ENCODE measurements around the gene SH3PXD2B. TPM values are rescaled to one million over a fixed set of nuclear protein-coding genes. Genes with fewer than 3 reads are reported as not detected.

Gene SH3PXD2B
- total RNA-seq, 4 donors from 2014 or later: 27.8 to 52.6 (median 44.4) TPM

DNA sequence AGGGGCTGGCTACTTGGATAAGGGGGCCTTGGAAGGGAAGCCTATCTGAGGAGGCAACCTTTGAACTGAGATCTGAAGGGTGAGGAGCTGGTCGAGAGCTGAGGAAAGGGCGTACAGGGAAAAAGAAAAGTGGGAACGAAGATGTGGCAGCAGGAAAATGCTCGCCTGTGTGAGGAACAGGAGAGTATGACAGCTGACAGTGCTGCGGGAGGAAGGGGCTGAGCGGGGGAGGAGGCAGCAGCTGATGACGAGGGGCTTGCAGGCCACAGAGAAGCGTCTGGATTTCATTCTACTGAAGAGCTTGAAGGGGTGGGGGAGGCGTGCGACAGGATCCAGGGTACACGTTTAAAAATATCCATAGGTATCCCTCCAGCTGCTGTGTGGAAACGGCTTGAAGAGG, 28.9 kb downstream of the SH3PXD2B start:
- H3K4me1 ChIP-seq: peaks cover 6 to 99% (median 77%) of the 10 kb centered on the region in 4 donors
- H3K4me3 ChIP-seq: no peak overlapping the region
- H3K27me3 ChIP-seq: no peaks in the 10 kb centered on the region
- DNase-seq (ENCODE audit: low spot score in 2 of 2): no peak
- H3K9me3 ChIP-seq: no peaks in the 10 kb centered on the region
- peak overlapping the region; percentile 47 to 97 (median 76) for H3K27ac ChIP-seq
- TF ChIP-seq, protein P1, sequence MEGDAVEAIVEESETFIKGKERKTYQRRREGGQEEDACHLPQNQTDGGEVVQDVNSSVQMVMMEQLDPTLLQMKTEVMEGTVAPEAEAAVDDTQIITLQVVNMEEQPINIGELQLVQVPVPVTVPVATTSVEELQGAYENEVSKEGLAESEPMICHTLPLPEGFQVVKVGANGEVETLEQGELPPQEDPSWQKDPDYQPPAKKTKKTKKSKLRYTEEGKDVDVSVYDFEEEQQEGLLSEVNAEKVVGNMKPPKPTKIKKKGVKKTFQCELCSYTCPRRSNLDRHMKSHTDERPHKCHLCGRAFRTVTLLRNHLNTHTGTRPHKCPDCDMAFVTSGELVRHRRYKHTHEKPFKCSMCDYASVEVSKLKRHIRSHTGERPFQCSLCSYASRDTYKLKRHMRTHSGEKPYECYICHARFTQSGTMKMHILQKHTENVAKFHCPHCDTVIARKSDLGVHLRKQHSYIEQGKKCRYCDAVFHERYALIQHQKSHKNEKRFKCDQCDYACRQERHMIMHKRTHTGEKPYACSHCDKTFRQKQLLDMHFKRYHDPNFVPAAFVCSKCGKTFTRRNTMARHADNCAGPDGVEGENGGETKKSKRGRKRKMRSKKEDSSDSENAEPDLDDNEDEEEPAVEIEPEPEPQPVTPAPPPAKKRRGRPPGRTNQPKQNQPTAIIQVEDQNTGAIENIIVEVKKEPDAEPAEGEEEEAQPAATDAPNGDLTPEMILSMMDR (IDR thresholded peaks at IDR 0.05): no peak
- TF ChIP-seq EP300 (IDR thresholded peaks at IDR 0.05) (no peak), POLR2A (IDR thresholded peaks at IDR 0.05) (no peak)
- WGBS, 2 donors: 60 to 66% methylated on average over 12 of the region's 12 CpGs
- H3K36me3 ChIP-seq: peaks cover 0 to 15% (median 0%) of the 10 kb centered on the region in 3 donors

DNA sequence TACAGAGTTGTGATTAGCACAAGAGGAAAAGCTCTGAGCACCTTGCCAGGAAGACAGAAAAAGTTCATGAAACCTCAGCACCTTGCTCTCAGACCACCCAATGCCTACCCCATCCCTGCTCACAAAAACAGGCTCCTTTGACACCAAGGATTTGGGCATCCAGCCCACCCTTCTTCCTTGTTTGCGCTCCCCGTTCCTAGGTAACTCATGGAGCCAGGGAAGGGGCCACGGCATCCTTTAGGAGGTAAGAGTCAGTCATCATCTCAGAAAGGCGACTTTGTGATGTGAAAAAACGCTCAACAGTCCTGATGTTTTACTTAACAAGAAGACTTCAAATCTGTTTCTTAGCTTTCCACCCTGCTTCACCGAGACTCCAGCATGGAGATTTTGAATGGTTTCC, 29.5 kb downstream of the SH3PXD2B start:
- no peak for TF ChIP-seq POLR2A (IDR thresholded peaks at IDR 0.05)
- TF ChIP-seq EP300 (IDR thresholded peaks at IDR 0.05): no peak
- TF ChIP-seq, protein P1 (IDR thresholded peaks at IDR 0.05): no peak
- 80 to 82% methylated on average over 6 of the region's 6 CpGs for WGBS, 2 donors
- Histone ChIP-seq H3K27ac (peak overlapping the region; percentile 47 to 97 (median 76)), H3K4me1 (peaks cover 8 to 99% (median 75%) of the 10 kb centered on the region in 4 donors), H3K4me3 (no peak overlapping the region), H3K9me3 (no peaks in the 10 kb centered on the region), H3K27me3 (no peaks in the 10 kb centered on the region), H3K36me3 (peaks cover 0 to 15% (median 0%) of the 10 kb centered on the region in 3 donors)
- DNase-seq (ENCODE audit: low spot score in 2 of 2): no peak

DNA sequence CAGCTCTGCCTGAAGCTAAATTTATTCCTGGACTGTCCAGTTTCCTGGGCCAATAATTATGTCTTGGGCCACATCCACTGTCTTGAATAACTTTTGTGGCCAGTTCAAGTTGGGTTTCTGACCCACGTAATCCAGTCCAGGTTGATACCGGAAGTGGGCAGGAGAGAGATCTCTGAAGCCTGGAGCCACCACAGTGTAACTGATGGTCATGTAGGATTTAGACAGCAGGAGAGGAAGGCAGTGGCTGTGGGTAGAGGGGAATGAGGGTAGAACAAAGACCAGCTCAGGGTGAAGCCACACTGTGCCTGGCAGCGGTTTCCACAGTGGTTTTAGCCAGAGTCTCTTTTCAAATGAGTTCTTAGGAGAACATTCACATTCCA, 30.2 kb downstream of the SH3PXD2B start:
- peak overlapping the region; percentile 47 to 97 (median 76) for H3K27ac ChIP-seq
- DNase-seq (ENCODE audit: low spot score in 2 of 2): no peak
- H3K9me3 ChIP-seq: no peaks in the 10 kb centered on the region
- 84 to 88% methylated on average over 3 of the region's 3 CpGs for WGBS, 2 donors
- H3K4me1 ChIP-seq: peaks cover 14 to 99% (median 77%) of the 10 kb centered on the region in 4 donors
- H3K4me3 ChIP-seq: no peak overlapping the region
- no peaks in the 10 kb centered on the region for H3K27me3 ChIP-seq
- peaks cover 0 to 15% (median 0%) of the 10 kb centered on the region in 3 donors for H3K36me3 ChIP-seq
- TF ChIP-seq EP300 (IDR thresholded peaks at IDR 0.05) (no peak), POLR2A (IDR thresholded peaks at IDR 0.05) (no peak)
- TF ChIP-seq, protein P1 (IDR thresholded peaks at IDR 0.05): no peak

DNA sequence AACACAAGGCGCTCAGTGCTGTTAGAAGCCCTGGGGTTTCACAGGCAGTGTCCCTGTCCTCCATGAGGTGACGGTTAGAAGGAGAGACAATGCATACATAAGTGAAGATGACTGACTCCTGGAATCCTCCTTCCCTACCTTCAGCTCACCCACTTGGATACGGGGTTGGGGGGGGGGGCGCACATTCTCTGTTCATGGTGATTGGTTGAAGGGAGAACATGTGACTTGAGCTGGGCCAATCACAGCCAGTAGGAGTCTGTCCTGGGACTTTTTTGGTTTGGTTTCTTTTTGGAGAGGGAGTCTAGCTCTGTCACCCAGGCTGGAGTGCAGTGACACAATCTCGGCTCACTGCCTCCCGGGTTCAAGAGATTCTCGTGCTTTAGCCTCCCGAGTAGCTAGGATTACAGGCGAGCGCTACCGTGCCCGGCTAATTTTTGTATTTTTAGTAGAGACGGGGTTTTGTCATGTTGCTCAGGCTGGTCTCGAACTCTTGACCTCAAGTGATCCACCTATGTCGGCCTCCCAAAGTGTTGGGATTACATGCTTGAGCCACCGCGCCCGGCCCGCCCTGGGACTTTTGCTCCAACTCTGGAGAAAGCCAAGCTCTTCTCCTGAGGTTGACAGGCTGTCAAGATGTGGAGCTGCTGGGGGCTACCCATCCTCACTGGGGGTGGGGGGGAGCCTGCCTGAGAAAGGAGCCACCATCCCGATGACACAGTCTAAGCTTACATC, 30.8 kb downstream of the SH3PXD2B start:
- DNase-seq (ENCODE audit: low spot score in 2 of 2): no peak
- H3K27me3 ChIP-seq: no peaks in the 10 kb centered on the region
- H3K36me3 ChIP-seq: peaks cover 0 to 15% (median 0%) of the 10 kb centered on the region in 3 donors
- peak overlapping the region; percentile 47 to 97 (median 72) for H3K27ac ChIP-seq
- H3K4me1 ChIP-seq: peaks cover 14 to 99% (median 77%) of the 10 kb centered on the region in 4 donors
- TF ChIP-seq EP300 (IDR thresholded peaks at IDR 0.05) (no peak), POLR2A (IDR thresholded peaks at IDR 0.05) (no peak)
- TF ChIP-seq, protein P1 (IDR thresholded peaks at IDR 0.05): no peak
- H3K9me3 ChIP-seq: no peaks in the 10 kb centered on the region
- no peak overlapping the region for H3K4me3 ChIP-seq
- 93 to 94% methylated on average over 20 of the region's 20 CpGs for WGBS, 2 donors

DNA sequence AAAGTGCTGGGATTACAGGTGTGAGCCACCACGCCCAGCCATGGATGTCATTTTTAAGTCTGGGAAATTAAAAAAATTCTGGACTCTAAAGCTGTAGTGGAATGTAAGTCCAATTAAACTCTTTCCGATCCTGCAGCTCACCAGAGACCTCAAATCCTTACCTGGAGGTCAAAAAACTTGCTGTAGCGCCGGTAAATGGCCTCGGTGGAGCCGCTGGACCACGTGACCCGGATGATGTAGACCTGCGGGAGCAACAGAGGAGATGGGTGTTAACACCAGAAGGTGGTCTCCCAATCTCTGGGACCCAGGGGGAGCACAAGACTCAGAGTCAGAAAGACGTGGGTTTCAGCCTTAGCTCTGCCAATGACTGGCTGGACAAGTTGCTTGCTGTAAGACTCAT, 32.1 kb downstream of the SH3PXD2B start:
- peak overlapping the region; percentile 47 to 97 (median 88) for H3K27ac ChIP-seq
- TF ChIP-seq, protein P1 (IDR thresholded peaks at IDR 0.05): no peak
- no peak for TF ChIP-seq POLR2A (IDR thresholded peaks at IDR 0.05)
- TF ChIP-seq EP300 (IDR thresholded peaks at IDR 0.05): no peak
- no peak for DNase-seq (ENCODE audit: low spot score in 2 of 2)
- H3K4me1 ChIP-seq: peaks cover 14 to 99% (median 78%) of the 10 kb centered on the region in 4 donors
- H3K36me3 ChIP-seq: peaks cover 0 to 15% (median 0%) of the 10 kb centered on the region in 3 donors
- H3K4me3 ChIP-seq: no peak overlapping the region
- H3K27me3 ChIP-seq: no peaks in the 10 kb centered on the region
- 88 to 93% methylated on average over 10 of the region's 10 CpGs for WGBS, 2 donors
- no peaks in the 10 kb centered on the region for H3K9me3 ChIP-seq

Data from tibial nerve (tissue), 4 donors.